SK-N-SH treated with all-trans-retinoic acid at 6 μM for 48 hours (cell line): ENCODE measurements around the gene FGFR4.

Experiments
- ATAC-seq: fragments of 200-7000 bp; cut with Tn5 transposase; 3 replicates; pipeline ENCODE4 v1.9.1; 2020; ENCODE audit warnings: mild to moderate bottlenecking, moderate library complexity
- ARNTL ChIP-seq: fragments of 450-650 bp; formaldehyde crosslinking; IDR thresholded peaks from 2 replicates; pipeline ENCODE4 v1.5.0; 2020; ENCODE audit warnings: low read depth, mild to moderate bottlenecking, moderate library complexity, borderline replicate concordance
- BACH2 ChIP-seq: fragments of 250-450 bp; sonication (Bioruptor Pico); IDR thresholded peaks from 2 replicates; pipeline ENCODE4 v1.9.0; 2021; ENCODE audit warnings: mild to moderate bottlenecking, borderline replicate concordance
- ESRRG ChIP-seq: fragments of 250-450 bp; sonication (Bioruptor Pico); IDR thresholded peaks from 2 replicates; pipeline ENCODE4 v1.6.1; 2021; ENCODE audit warnings: mild to moderate bottlenecking
- GLIS3 ChIP-seq: fragments of 250-450 bp; sonication (Bioruptor Pico); IDR thresholded peaks from 2 replicates; pipeline ENCODE4 v1.5.0; 2020; ENCODE audit warnings: mild to moderate bottlenecking, moderate library complexity
- ISL1 ChIP-seq: fragments of 250-450 bp; sonication (Bioruptor Pico); IDR thresholded peaks from 2 replicates; pipeline ENCODE4 v2.1.2; 2022; ENCODE audit warnings: mild to moderate bottlenecking, moderate library complexity
- OSR1 ChIP-seq: fragments of 250-450 bp; sonication (Bioruptor Pico); IDR thresholded peaks from 2 replicates; pipeline ENCODE4 v1.8.0; 2022; ENCODE audit warnings: moderate library complexity, mild to moderate bottlenecking, inconsistent platforms
- RARB ChIP-seq: fragments of 250-450 bp; sonication (Bioruptor Pico); IDR thresholded peaks from 2 replicates; pipeline ENCODE4 v1.8.0; 2021; ENCODE audit warnings: mild to moderate bottlenecking, moderate library complexity
- SNAI2 ChIP-seq: fragments of 250-450 bp; sonication (Bioruptor Pico); IDR thresholded peaks from 2 replicates; pipeline ENCODE4 v1.5.0; 2020; ENCODE audit warnings: mild to moderate bottlenecking, moderate library complexity
- TOX ChIP-seq: fragments of 250-450 bp; sonication (Bioruptor Pico); IDR thresholded peaks from 2 replicates; pipeline ENCODE4 v1.8.0; 2021; ENCODE audit warnings: mild to moderate bottlenecking, moderate library complexity, borderline replicate concordance
- ZC3H10 ChIP-seq: fragments of 250-450 bp; sonication (Bioruptor Pico); IDR thresholded peaks from 2 replicates; pipeline ENCODE4 v1.5.1; 2021; ENCODE audit warnings: mild to moderate bottlenecking, moderate library complexity
- ZFP3 ChIP-seq: fragments of 250-450 bp; sonication (Bioruptor Pico); IDR thresholded peaks from 2 replicates; pipeline ENCODE4 v1.5.0; 2020; ENCODE audit warnings: mild to moderate bottlenecking, moderate library complexity
- ZFP30 ChIP-seq: fragments of 450-650 bp; formaldehyde crosslinking; IDR thresholded peaks from 2 replicates; pipeline ENCODE4 v1.5.0; 2022; ENCODE audit warnings: mild to moderate bottlenecking, moderate library complexity
- ZNF565 ChIP-seq: fragments of 450-650 bp; formaldehyde crosslinking; conservative IDR thresholded peaks from 2 replicates; pipeline ENCODE4 v1.5.0; 2020; ENCODE audit warnings: low read depth, mild to moderate bottlenecking, moderate library complexity
- ZNF70 ChIP-seq: fragments of 450-650 bp; formaldehyde crosslinking; IDR thresholded peaks from 2 replicates; pipeline ENCODE4 v1.5.0; 2020; ENCODE audit warnings: mild to moderate bottlenecking, moderate library complexity
- ZNF8 ChIP-seq: fragments of 450-650 bp; formaldehyde crosslinking; IDR thresholded peaks from 2 replicates; pipeline ENCODE4 v1.5.0; 2020; ENCODE audit warnings: mild to moderate bottlenecking, moderate library complexity
- TF ChIP-seq, protein P1 (sequence below): fragments of 250-450 bp; sonication (Bioruptor Pico); IDR thresholded peaks from 2 replicates; pipeline ENCODE4 v1.5.1; 2020; ENCODE audit warnings: low read depth, mild to moderate bottlenecking, moderate library complexity
- TF ChIP-seq, protein P2 (sequence below): fragments of 250-450 bp; sonication (Bioruptor Pico); IDR thresholded peaks from 2 replicates; pipeline ENCODE4 v1.8.0; 2021; ENCODE audit warnings: low read depth, mild to moderate bottlenecking, moderate library complexity, borderline replicate concordance
- TF ChIP-seq, protein P3 (sequence below): fragments of 250-450 bp; sonication (Bioruptor Pico); IDR thresholded peaks from 2 replicates; pipeline ENCODE4 v1.5.0; 2020; ENCODE audit warnings: mild to moderate bottlenecking, moderate library complexity
- TF ChIP-seq, protein P4 (sequence below): fragments of 250-450 bp; sonication (Bioruptor Pico); IDR thresholded peaks from 2 replicates; pipeline ENCODE4 v1.5.1; 2021; ENCODE audit warnings: mild to moderate bottlenecking, moderate library complexity
- TF ChIP-seq, protein P5 (sequence below): fragments of 250-450 bp; sonication (Bioruptor Pico); IDR thresholded peaks from 2 replicates; pipeline ENCODE4 v1.8.0; 2020; ENCODE audit warnings: mild to moderate bottlenecking, moderate library complexity, borderline replicate concordance

Gene FGFR4

DNA sequence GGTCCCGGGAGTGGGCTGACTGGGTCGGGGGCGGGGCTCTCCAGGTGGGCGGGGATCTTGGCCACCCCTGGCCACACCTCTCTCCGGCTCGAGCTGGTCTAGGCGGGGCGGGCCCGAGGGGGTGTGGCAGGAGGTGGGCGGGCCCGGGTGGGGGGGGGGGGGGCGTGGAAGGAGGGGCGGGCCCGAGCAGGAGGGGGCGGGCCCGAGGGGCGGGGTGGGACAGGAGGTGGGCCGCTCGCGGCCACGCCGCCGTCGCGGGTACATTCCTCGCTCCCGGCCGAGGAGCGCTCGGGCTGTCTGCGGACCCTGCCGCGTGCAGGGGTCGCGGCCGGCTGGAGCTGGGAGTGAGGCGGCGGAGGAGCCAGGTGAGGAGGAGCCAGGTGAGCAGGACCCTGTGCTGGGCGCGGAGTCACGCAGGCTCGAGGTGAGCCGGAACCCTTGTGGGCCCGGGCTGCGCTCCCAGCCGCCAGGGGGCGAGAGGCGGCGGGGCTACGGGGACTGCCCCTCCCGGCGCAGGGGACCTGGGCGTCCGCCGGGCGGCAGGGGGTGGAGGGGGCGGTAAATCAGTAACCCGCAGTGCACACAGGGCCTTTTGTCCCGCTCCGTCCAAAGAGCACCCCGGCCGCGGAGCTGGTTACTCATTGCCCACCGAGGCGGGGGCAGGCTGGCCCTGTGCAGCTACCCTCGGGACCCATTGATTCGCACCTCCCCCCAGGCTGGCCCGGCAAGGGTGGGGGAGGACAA, at the start of gene FGFR4:
Gene FGFR4, plus strand, starts transcription at position 262 of the 744 bp plus-strand sequence. CDS start 2,688 bp downstream, outside the sequence.
- TF ChIP-seq ZNF565 (CRISPR knock-in tag) = no peak
- no peak for TF ChIP-seq OSR1 (CRISPR knock-in tag)

DNA sequence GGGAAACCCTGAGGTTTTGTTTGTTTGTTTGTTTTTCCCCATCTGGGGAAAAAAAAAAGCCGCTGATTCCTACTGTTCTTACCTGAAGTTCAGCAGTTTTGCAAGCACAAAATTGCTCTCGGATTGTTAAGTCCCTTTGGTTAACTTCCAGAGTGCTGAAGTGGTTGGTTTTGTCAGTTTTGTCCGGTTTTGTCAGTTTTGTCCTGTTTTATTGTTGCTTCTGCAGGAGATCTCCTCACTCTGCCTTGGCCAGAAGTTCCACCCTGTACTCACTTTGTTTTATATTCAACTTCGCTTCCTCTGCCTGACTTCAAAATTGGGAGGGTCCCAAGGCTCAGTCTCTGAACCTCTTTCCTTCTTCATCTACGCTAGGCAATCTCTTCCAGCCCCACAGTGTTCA, 49.8 kb upstream of the FGFR4 start:
- TF ChIP-seq ARNTL (no peak), ISL1 (no peak), SNAI2 (no peak), ZNF8 (no peak)
- ATAC-seq = no peak

More for the DNA sequence above, at the start of gene FGFR4:
- peak; percentile 73 for ATAC-seq

DNA sequence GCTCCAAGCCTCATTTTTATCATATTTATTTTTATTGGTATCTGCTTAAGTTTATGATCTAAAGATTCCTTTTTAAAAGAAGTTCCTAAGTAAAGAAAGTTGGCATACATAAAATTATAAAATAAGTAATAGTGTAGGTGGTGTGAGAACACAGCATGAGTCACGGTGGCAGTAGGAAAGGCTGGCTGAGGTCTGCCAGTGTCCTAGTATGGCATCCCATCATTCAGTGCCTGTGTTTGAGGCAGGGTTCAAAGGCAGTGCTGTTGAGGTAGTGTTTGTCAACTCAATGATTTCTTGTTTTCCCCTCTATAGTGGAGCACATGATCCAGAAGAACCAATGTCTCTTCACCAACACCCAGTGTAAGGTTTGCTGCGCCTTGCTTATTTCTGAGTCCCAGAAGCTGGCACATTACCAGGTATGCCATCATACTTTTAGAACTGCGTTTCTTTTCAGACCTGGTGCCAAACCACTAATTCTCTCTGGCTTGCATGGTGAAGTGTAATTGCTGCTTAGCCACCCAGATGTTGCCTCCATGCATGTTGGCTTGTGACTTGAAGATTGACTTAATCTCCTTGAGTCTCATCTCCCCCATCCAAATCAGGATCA, 45.8 kb upstream of the FGFR4 start:
- TF ChIP-seq RARB (CRISPR knock-in tag) = no peak
- no peak for TF ChIP-seq GLIS3 (CRISPR knock-in tag)
- no peak for TF ChIP-seq OSR1 (CRISPR knock-in tag)
- TF ChIP-seq ZFP30 (CRISPR knock-in tag) = no peak
- TF ChIP-seq, protein P1, sequence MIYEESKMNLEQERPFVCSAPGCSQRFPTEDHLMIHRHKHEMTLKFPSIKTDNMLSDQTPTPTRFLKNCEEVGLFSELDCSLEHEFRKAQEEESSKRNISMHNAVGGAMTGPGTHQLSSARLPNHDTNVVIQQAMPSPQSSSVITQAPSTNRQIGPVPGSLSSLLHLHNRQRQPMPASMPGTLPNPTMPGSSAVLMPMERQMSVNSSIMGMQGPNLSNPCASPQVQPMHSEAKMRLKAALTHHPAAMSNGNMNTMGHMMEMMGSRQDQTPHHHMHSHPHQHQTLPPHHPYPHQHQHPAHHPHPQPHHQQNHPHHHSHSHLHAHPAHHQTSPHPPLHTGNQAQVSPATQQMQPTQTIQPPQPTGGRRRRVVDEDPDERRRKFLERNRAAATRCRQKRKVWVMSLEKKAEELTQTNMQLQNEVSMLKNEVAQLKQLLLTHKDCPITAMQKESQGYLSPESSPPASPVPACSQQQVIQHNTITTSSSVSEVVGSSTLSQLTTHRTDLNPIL (CRISPR knock-in tag) = no peak
- ATAC-seq = peak; percentile 66

DNA sequence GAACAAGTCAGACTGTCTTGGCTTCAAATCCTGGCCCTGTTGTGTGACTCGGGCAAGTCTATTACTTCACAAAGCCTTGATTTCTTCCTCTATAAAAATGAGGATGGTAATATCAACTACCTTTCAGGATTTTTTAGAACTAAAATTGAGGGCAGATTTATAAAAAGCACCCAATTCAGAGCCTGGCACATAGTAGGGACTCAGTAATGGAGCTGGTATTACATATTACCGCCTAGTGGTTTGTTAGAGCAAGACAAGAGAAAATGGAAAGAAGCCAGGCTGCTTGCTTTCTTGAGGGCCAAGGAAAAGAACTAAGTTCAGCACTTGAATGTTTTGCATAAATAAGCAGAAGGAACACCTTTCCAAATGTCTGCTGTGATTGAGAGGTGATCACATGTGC, 44.8 kb upstream of the FGFR4 start:
- TF ChIP-seq GLIS3 (CRISPR knock-in tag) (no peak), BACH2 (CRISPR knock-in tag) (no peak), ZNF70 (CRISPR knock-in tag) (no peak), ZNF565 (CRISPR knock-in tag) (no peak), ZC3H10 (CRISPR knock-in tag) (no peak), TOX (CRISPR knock-in tag) (no peak), RARB (CRISPR knock-in tag) (no peak), OSR1 (CRISPR knock-in tag) (no peak), ESRRG (CRISPR knock-in tag) (no peak), ZFP3 (no peak), ZFP30 (CRISPR knock-in tag) (no peak)
- TF ChIP-seq, protein P2, sequence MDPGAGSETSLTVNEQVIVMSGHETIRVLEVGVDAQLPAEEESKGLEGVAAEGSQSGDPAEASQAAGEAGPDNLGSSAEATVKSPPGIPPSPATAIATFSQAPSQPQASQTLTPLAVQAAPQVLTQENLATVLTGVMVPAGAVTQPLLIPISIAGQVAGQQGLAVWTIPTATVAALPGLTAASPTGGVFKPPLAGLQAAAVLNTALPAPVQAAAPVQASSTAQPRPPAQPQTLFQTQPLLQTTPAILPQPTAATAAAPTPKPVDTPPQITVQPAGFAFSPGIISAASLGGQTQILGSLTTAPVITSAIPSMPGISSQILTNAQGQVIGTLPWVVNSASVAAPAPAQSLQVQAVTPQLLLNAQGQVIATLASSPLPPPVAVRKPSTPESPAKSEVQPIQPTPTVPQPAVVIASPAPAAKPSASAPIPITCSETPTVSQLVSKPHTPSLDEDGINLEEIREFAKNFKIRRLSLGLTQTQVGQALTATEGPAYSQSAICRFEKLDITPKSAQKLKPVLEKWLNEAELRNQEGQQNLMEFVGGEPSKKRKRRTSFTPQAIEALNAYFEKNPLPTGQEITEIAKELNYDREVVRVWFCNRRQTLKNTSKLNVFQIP (CRISPR knock-in tag) = no peak
- TF ChIP-seq, protein P3, sequence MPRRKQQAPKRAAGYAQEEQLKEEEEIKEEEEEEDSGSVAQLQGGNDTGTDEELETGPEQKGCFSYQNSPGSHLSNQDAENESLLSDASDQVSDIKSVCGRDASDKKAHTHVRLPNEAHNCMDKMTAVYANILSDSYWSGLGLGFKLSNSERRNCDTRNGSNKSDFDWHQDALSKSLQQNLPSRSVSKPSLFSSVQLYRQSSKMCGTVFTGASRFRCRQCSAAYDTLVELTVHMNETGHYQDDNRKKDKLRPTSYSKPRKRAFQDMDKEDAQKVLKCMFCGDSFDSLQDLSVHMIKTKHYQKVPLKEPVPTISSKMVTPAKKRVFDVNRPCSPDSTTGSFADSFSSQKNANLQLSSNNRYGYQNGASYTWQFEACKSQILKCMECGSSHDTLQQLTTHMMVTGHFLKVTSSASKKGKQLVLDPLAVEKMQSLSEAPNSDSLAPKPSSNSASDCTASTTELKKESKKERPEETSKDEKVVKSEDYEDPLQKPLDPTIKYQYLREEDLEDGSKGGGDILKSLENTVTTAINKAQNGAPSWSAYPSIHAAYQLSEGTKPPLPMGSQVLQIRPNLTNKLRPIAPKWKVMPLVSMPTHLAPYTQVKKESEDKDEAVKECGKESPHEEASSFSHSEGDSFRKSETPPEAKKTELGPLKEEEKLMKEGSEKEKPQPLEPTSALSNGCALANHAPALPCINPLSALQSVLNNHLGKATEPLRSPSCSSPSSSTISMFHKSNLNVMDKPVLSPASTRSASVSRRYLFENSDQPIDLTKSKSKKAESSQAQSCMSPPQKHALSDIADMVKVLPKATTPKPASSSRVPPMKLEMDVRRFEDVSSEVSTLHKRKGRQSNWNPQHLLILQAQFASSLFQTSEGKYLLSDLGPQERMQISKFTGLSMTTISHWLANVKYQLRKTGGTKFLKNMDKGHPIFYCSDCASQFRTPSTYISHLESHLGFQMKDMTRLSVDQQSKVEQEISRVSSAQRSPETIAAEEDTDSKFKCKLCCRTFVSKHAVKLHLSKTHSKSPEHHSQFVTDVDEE (CRISPR knock-in tag) = no peak
- TF ChIP-seq, protein P1 (CRISPR knock-in tag) = no peak
- TF ChIP-seq, protein P4, sequence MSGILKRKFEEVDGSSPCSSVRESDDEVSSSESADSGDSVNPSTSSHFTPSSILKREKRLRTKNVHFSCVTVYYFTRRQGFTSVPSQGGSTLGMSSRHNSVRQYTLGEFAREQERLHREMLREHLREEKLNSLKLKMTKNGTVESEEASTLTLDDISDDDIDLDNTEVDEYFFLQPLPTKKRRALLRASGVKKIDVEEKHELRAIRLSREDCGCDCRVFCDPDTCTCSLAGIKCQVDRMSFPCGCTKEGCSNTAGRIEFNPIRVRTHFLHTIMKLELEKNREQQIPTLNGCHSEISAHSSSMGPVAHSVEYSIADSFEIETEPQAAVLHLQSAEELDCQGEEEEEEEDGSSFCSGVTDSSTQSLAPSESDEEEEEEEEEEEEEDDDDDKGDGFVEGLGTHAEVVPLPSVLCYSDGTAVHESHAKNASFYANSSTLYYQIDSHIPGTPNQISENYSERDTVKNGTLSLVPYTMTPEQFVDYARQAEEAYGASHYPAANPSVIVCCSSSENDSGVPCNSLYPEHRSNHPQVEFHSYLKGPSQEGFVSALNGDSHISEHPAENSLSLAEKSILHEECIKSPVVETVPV (CRISPR knock-in tag) = no peak
- TF ChIP-seq, protein P5, sequence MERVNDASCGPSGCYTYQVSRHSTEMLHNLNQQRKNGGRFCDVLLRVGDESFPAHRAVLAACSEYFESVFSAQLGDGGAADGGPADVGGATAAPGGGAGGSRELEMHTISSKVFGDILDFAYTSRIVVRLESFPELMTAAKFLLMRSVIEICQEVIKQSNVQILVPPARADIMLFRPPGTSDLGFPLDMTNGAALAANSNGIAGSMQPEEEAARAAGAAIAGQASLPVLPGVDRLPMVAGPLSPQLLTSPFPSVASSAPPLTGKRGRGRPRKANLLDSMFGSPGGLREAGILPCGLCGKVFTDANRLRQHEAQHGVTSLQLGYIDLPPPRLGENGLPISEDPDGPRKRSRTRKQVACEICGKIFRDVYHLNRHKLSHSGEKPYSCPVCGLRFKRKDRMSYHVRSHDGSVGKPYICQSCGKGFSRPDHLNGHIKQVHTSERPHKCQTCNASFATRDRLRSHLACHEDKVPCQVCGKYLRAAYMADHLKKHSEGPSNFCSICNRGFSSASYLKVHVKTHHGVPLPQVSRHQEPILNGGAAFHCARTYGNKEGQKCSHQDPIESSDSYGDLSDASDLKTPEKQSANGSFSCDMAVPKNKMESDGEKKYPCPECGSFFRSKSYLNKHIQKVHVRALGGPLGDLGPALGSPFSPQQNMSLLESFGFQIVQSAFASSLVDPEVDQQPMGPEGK = no peak
- TF ChIP-seq, all 23 proteins: peak for 0
- no peak for ATAC-seq
